Gastrocnemius medialis (tissue), 4 donors: ENCODE measurements around the gene ZBTB46.

Experiments used
- CTCF ChIP-seq, 5 experiments: fragments of 450-650 bp in 3 of 5; fragments of 200-600 bp in 2 of 5; sonication (generic) in 2 of 5; IDR thresholded peaks in 4 of 5; conservative IDR thresholded peaks in 1 of 5; 1 replicate in 4 of 5; 2 replicates in 1 of 5; pipeline ENCODE4 v1.5.1; 2016 to 2019; ENCODE audit warnings: antibody characterized with exemption in 5 of 5, mild to moderate bottlenecking in 3 of 5, moderate library complexity in 3 of 5
- POLR2A ChIP-seq, 2 donors: fragments of 450-650 bp; IDR thresholded peaks; one replicate each; pipeline ENCODE4 v1.6.1; 2017; ENCODE audit warnings: antibody characterized with exemption in 2 of 2, mild to moderate bottlenecking in 2 of 2, moderate library complexity in 2 of 2

DNA sequence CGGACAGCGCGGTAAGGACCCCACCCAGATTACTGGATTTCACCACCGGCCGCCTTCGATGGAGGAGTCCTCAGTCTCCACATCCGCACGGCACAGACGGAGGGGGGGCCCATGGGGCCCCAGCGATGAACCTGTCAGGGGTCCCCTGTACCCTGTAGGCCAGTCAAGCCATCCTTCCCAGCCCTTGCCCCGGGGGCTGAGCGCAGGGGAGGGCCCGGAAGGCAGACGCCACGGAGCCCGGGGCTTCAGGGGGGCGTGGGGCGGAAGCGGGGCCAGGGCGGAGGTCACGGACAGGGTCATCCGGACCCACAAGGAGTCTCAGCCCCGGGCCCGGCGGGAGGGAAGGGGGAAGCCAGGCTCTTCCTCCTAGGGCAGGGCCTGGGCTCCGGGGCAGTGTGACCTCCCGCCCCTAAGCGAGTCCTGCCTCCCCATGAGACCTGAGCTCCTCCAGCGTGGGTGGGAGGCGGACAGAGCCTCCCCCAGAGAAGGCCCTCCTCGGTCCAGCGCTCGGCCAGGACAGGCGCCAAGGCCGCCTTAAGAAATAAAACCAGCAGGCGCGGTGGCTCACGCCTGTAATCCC, 22.8 kb downstream of the ZBTB46 start:
- no peak for TF ChIP-seq CTCF (IDR thresholded peaks at IDR 0.05 in 4 of 5, conservative IDR thresholded peaks at IDR 0.05 in 1 of 5)
- TF ChIP-seq POLR2A (IDR thresholded peaks at IDR 0.05): no peak
